Trophoblast cell (in vitro differentiated cells and primary cell): ENCODE results near the gene KRTAP4-2.
"Not testable (repeated sequence)": the region's sequence is repeated elsewhere in the genome, so short reads cannot be mapped to it uniquely, and the experiment has no call there.

Source experiments
- DNase-seq, 2 donors: peaks; one replicate each; pipeline ENCODE4 v3.0.0-alpha.2; 2016
- H2AFZ ChIP-seq: 2 replicates; pipeline ENCODE4 v1.6.1; 2013; ENCODE audit warnings: low read length, moderate library complexity, mild to moderate bottlenecking; ENCODE audit not compliant: insufficient read depth, poor library complexity
- H2AK5ac ChIP-seq: 2 replicates; pipeline ENCODE4 v1.6.1; 2013; ENCODE audit warnings: mild to moderate bottlenecking, low read length
- H2BK120ac ChIP-seq: 2 replicates; pipeline ENCODE4 v1.6.1; 2013; ENCODE audit warnings: low read length, mild to moderate bottlenecking, moderate library complexity; ENCODE audit not compliant: insufficient read depth, poor library complexity
- H2BK12ac ChIP-seq: 2 replicates; pipeline ENCODE4 v1.6.1; 2013; ENCODE audit warnings: mild to moderate bottlenecking, low read length, moderate library complexity
- H2BK5ac ChIP-seq: 2 replicates; pipeline ENCODE4 v1.6.1; 2013; ENCODE audit warnings: low read length, low read depth, moderate library complexity, mild to moderate bottlenecking; ENCODE audit not compliant: poor library complexity
- H3K14ac ChIP-seq: 2 replicates; pipeline ENCODE4 v1.6.1; 2013; ENCODE audit warnings: mild to moderate bottlenecking, low read length
- H3K18ac ChIP-seq: 2 replicates; pipeline ENCODE4 v1.6.1; 2013; ENCODE audit warnings: mild to moderate bottlenecking, low read length
- H3K23ac ChIP-seq: 2 replicates; pipeline ENCODE4 v1.6.1; 2013; ENCODE audit warnings: low read length
- H3K27ac ChIP-seq: 2 replicates; pipeline ENCODE4 v1.5.1; 2013; ENCODE audit warnings: low read depth, mild to moderate bottlenecking, inconsistent platforms, low read length, moderate library complexity
- H3K27me3 ChIP-seq: 2 replicates; pipeline ENCODE4 v1.6.1; 2013; ENCODE audit warnings: inconsistent platforms, mild to moderate bottlenecking, low read length, moderate library complexity; ENCODE audit not compliant: insufficient read depth
- H3K36me3 ChIP-seq, 2 experiments: 1 replicate in 1 of 2; 2 replicates in 1 of 2; pipeline ENCODE4 v1.6.1; 2013; ENCODE audit warnings: low read length in 2 of 2, mild to moderate bottlenecking in 2 of 2, moderate library complexity in 1 of 2; ENCODE audit not compliant: insufficient read depth in 2 of 2, control insufficient read depth in 1 of 2
- H3K4ac ChIP-seq: 2 replicates; pipeline ENCODE4 v1.6.1; 2013; ENCODE audit warnings: low read depth, mild to moderate bottlenecking, low read length, moderate library complexity
- H3K4me1 ChIP-seq, 2 experiments: 1 replicate in 1 of 2; 2 replicates in 1 of 2; pipeline ENCODE4 v1.6.1; 2013; ENCODE audit warnings: low read length in 2 of 2, mild to moderate bottlenecking in 2 of 2, moderate library complexity in 1 of 2; ENCODE audit not compliant: insufficient read depth in 2 of 2, control insufficient read depth in 1 of 2
- H3K4me2 ChIP-seq: 2 replicates; pipeline ENCODE4 v1.6.1; 2013; ENCODE audit warnings: inconsistent platforms, mild to moderate bottlenecking, low read length, moderate library complexity
- H3K4me3 ChIP-seq: 2 replicates; pipeline ENCODE4 v1.5.1; 2013; ENCODE audit warnings: mild to moderate bottlenecking, low read depth, low read length, inconsistent platforms
- H3K79me1 ChIP-seq: one replicate; pipeline ENCODE4 v1.6.1; 2013; ENCODE audit warnings: low read length
- H3K79me2 ChIP-seq: 2 replicates; pipeline ENCODE4 v1.6.1; 2013; ENCODE audit warnings: low read length, mild to moderate bottlenecking; ENCODE audit not compliant: control insufficient read depth, insufficient read depth, poor library complexity
- H3K9ac ChIP-seq: 2 replicates; pipeline ENCODE4 v1.6.1; 2013; ENCODE audit warnings: mild to moderate bottlenecking, low read length
- H3K9me3 ChIP-seq: 2 replicates; pipeline ENCODE4 v1.6.1; 2013; ENCODE audit warnings: low read depth, mild to moderate bottlenecking, control low read depth, inconsistent platforms, low read length; ENCODE audit not compliant: insufficient read depth
- H4K12ac ChIP-seq: 2 replicates; pipeline ENCODE4 v1.6.1; 2013; ENCODE audit warnings: low read depth, mild to moderate bottlenecking, low read length, moderate library complexity
- H4K8ac ChIP-seq: 2 replicates; pipeline ENCODE4 v1.6.1; 2013; ENCODE audit warnings: low read depth, mild to moderate bottlenecking, low read length, moderate library complexity
- H4K91ac ChIP-seq: one replicate; pipeline ENCODE4 v1.6.1; 2013; ENCODE audit warnings: low read depth, mild to moderate bottlenecking, low read length, moderate library complexity
- WGBS: extraction: QIAGEN DNeasy Blood & Tissue Kit; methylation state at CpG from one replicate; pipeline ENCODE4 v1.1.7; 2013; ENCODE audit warnings: missing lambda C conversion rate; ENCODE audit not compliant: insufficient read length, insufficient coverage; ENCODE audit errors: extremely low coverage; 5-methylcytosine and 5-hydroxymethylcytosine counted together

The KRTAP4-2 gene

DNA sequence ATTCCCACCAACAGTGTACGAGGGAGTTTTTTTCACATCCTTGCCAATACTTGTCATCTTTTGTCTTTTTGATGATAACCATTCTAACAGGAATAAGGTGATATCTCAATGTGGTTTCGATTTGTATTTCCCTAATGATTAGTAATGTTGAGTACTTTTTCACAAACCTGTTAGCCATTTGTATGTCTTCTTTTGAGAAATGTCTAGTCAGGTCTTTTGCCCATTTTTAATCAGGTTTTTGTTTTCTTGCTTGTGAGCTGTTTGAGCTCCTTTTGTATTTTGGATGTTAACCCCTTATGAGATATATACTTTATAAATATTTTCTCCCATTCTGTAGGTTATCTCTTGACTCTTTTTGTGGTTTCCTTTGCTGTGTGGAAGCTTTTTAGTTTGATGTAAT lies 26.5 kb downstream of the KRTAP4-2 start:
- WGBS = no CpG with 5 or more reads among the region's 2 CpGs

DNA sequence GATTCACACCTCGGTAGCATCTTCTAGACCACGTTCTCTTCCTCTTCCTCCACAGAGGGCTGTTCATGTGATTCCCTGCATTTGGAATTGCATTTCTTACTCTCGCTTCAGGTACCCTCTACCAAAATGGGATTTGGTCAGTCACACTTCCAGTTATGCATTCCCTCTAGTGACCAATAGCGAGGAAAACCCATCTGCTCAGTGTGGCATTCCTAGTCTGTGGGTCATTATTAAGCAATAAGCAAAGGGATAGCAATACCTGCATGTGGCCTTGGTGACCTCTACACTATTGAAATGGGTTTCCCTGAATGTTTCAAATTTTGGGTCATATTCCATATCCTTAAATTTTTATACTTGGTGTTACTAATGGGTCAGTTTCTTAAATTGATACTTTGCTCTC lies 28.0 kb downstream of the KRTAP4-2 start:
- no peaks in the 10 kb centered on the region for H3K27me3 ChIP-seq
- H2AFZ ChIP-seq = no peak overlapping the region

More for the DNA sequence above, 26.5 kb downstream of the KRTAP4-2 start:
- H3K27me3 ChIP-seq = no peaks in the 10 kb centered on the region
- H2BK120ac ChIP-seq = no peak overlapping the region
- no peak overlapping the region for H3K4ac ChIP-seq
- H3K9ac ChIP-seq = no peak overlapping the region
- H3K4me3 ChIP-seq = no peak overlapping the region
- no peak overlapping the region for H3K14ac ChIP-seq
- no peaks in the 10 kb centered on the region for H3K79me1 ChIP-seq
- no peak overlapping the region for H2AFZ ChIP-seq
- no peaks in the 10 kb centered on the region for H3K36me3 ChIP-seq
- no peak overlapping the region for H4K91ac ChIP-seq
- H3K9me3 ChIP-seq = no peaks in the 10 kb centered on the region
- H3K4me1 ChIP-seq = no peaks in the 10 kb centered on the region
- no peak overlapping the region for H3K4me2 ChIP-seq
- no peak overlapping the region for H2AK5ac ChIP-seq
- no peak overlapping the region for H2BK5ac ChIP-seq
- H4K8ac ChIP-seq = no peak overlapping the region
- H3K27ac ChIP-seq = no peak overlapping the region
- H4K12ac ChIP-seq = no peak overlapping the region
- DNase-seq = no peak
- no peak overlapping the region for H3K18ac ChIP-seq
- H3K79me2 ChIP-seq = no peaks in the 10 kb centered on the region
- H2BK12ac ChIP-seq = no peak overlapping the region
- H3K23ac ChIP-seq = no peak overlapping the region

DNA sequence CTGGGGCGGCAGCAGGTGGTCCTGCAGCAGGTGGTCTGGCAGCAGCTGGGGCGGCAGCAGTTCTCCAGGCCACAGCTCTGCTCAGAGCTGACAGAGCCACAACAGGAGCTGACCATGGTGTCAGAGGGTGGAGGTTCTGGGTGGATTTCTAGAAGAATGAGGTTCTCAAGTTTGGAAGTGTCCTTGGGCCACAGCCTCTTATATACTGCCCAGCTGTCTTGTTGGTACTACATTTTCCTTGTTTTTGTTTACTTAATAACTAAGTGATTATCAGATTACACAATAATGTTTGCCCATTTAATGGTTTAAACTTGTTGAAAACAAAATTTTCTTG lies 28.4 kb downstream of the KRTAP4-2 start, which contains the start of gene KRTAP4-5:
KRTAP4-5 (minus strand) TSS at position 174 of the 334 bp plus-strand sequence; CDS start at position 116, 58 bp downstream.
- Histone ChIP-seq H3K4me1 (no peaks in the 10 kb centered on the region), H3K18ac (no peak within 1 kb of the TSS), H3K4me3 (no peak within 1 kb of the TSS), H2BK12ac (no peak within 1 kb of the TSS), H2AFZ (no peak within 1 kb of the TSS), H3K4ac (no peak within 1 kb of the TSS), H3K9ac (no peak within 1 kb of the TSS), H3K14ac (no peak within 1 kb of the TSS), H3K79me1 (no peaks in the 10 kb centered on the region), H3K27ac (no peak within 1 kb of the TSS), H3K4me2 (no peak within 1 kb of the TSS), H3K36me3 (no peaks in the 10 kb centered on the region), H2BK120ac (no peak within 1 kb of the TSS), H3K9me3 (no peaks in the 10 kb centered on the region), H4K12ac (no peak within 1 kb of the TSS), H4K91ac (no peak within 1 kb of the TSS), H2AK5ac (no peak within 1 kb of the TSS), H4K8ac (no peak within 1 kb of the TSS), H3K23ac (no peak within 1 kb of the TSS), H2BK5ac (no peak within 1 kb of the TSS), H3K79me2 (no peaks in the 10 kb centered on the region), H3K27me3 (no peaks in the 10 kb centered on the region)
- no peak for DNase-seq
- WGBS = no CpG with 5 or more reads among the region's 2 CpGs

More for the DNA sequence above, 28.0 kb downstream of the KRTAP4-2 start:
- Histone ChIP-seq H2BK5ac (no peak overlapping the region), H2AK5ac (no peak overlapping the region), H3K79me2 (no peaks in the 10 kb centered on the region), H3K27ac (no peak overlapping the region), H2BK120ac (no peak overlapping the region), H3K4me2 (no peak overlapping the region), H3K23ac (no peak overlapping the region), H3K4ac (no peak overlapping the region), H4K12ac (no peak overlapping the region), H4K91ac (no peak overlapping the region), H3K36me3 (no peaks in the 10 kb centered on the region), H3K9me3 (no peaks in the 10 kb centered on the region), H3K79me1 (no peaks in the 10 kb centered on the region), H3K4me3 (no peak overlapping the region), H3K14ac (no peak overlapping the region), H3K18ac (no peak overlapping the region), H4K8ac (no peak overlapping the region), H2BK12ac (no peak overlapping the region), H3K4me1 (no peaks in the 10 kb centered on the region), H3K9ac (no peak overlapping the region)
- no CpG with 5 or more reads among the region's 4 CpGs for WGBS
- peak; percentile 61 to 79 for DNase-seq

DNA sequence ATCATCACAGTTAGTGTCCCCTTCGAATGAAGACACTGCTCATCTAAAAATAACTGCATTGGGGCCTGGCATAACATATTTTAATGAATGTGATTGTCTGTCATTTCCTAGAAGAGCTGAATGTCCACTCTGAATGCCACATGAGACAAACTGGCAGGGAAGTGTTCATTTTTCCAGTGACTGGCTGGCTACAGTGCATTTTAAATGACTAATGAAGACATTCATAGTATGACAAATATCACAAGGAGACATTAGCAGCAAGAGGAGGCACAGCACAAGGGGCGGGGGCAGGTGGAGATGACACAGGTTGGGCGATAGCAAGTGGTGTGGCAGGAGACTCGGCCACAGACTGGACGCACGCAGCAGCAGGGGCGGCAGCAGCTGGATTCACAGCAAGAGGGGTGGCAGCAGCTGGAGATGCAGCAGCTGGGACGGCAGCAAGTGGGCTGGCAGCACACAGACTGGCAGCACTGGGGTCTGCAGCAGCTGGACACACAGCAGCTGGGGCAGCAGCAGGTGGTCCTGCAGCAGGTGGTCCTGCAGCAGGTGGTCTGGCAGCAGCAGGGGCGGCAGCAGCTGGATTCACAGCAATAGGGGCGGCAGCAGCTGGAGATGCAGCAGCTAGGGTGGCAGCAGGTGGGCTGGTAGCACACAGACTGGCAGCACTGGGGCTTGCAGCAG lies 28.9 kb downstream of the KRTAP4-2 start:
- not testable (repeated sequence) for H3K27ac ChIP-seq, H4K8ac ChIP-seq, H3K27me3 ChIP-seq, H3K36me3 ChIP-seq, H3K23ac ChIP-seq, H2BK12ac ChIP-seq, H3K4me2 ChIP-seq, H2BK5ac ChIP-seq, H3K79me1 ChIP-seq, H3K18ac ChIP-seq, H3K9me3 ChIP-seq, H3K4me1 ChIP-seq, H3K4me3 ChIP-seq, H3K79me2 ChIP-seq, H2BK120ac ChIP-seq, H3K4ac ChIP-seq, H3K14ac ChIP-seq, H3K9ac ChIP-seq, H2AK5ac ChIP-seq, H4K91ac ChIP-seq, H2AFZ ChIP-seq, H4K12ac ChIP-seq
- no CpG with 5 or more reads among the region's 10 CpGs for WGBS
- peak; percentile 23 to 55 for DNase-seq
